Aorta (tissue), 5 donors: ENCODE data around the gene XPNPEP3. TPM values are rescaled to one million over a fixed set of nuclear protein-coding genes. Genes with fewer than 3 reads are reported as not detected.
"Not testable (repeated sequence)": the region's sequence is repeated elsewhere in the genome, so short reads cannot be mapped to it uniquely, and the experiment has no call there.

ENCODE experiments used
- ATAC-seq: fragments of 200-7000 bp; cut with Tn5 transposase; one replicate; pipeline ENCODE4 v1.9.1; 2022; ENCODE audit warnings: moderate library complexity; ENCODE audit not compliant: low FRiP score
- DNase-seq, 2 donors: peaks; one replicate each; pipeline ENCODE4 v3.0.0-alpha.2; 2020
- H3K27ac ChIP-seq, 2 donors: one replicate each; pipeline ENCODE4 v1.5.1; 2013; ENCODE audit warnings: low read length in 2 of 2, mild to moderate bottlenecking in 2 of 2, moderate library complexity in 2 of 2, control low read depth in 1 of 2, inconsistent platforms in 1 of 2, low read depth in 1 of 2
- H3K27me3 ChIP-seq, 2 donors: one replicate each; pipeline ENCODE4 v1.6.1; 2013; ENCODE audit warnings: control low read depth in 1 of 2, low read length in 1 of 2, mild to moderate bottlenecking in 1 of 2, moderate library complexity in 1 of 2; ENCODE audit not compliant: insufficient read depth in 2 of 2, control insufficient read depth in 1 of 2
- H3K36me3 ChIP-seq, 2 donors: one replicate each; pipeline ENCODE4 v1.6.1; 2013; ENCODE audit warnings: control low read depth in 1 of 2, low read length in 1 of 2, mild to moderate bottlenecking in 1 of 2; ENCODE audit not compliant: insufficient read depth in 2 of 2, control insufficient read depth in 1 of 2
- H3K4me1 ChIP-seq, 2 donors: one replicate each; pipeline ENCODE4 v1.6.1; 2013; ENCODE audit warnings: low read length in 2 of 2, control low read depth in 1 of 2, mild to moderate bottlenecking in 1 of 2, moderate library complexity in 1 of 2; ENCODE audit not compliant: insufficient read depth in 2 of 2, control insufficient read depth in 1 of 2
- H3K4me3 ChIP-seq, 2 donors: one replicate each; pipeline ENCODE4 v1.5.1; 2013; ENCODE audit warnings: low read length in 2 of 2, control low read depth in 1 of 2, mild to moderate bottlenecking in 1 of 2
- H3K9me3 ChIP-seq: one replicate; pipeline ENCODE4 v1.6.1; 2013; ENCODE audit warnings: mild to moderate bottlenecking, low read length; ENCODE audit not compliant: control insufficient read depth
- WGBS, 2 donors: extraction: QIAGEN DNeasy Blood & Tissue Kit; methylation state at CpG; one replicate each; pipeline ENCODE4 v1.1.7; 2013; 5-methylcytosine and 5-hydroxymethylcytosine counted together
- intact Hi-C, 2 donors: fragments of 100-400 bp; cut with DNase I; formaldehyde crosslinking; loops; one replicate each; pipeline versions ENCODE4 v1.14.2 to v1.15.0; 2022
- polyA plus RNA-seq, 2 donors: library from polyadenylated mRNA; stranded (reverse); fragments of 200-250 nt; gene quantifications; one replicate each; pipeline ENCODE4 v1.2.3, GENCODE V29; 2013
- total RNA-seq, 2 donors: library from RNA; stranded (reverse); fragmentation: NEBNext Ultra II Directional; extraction: Animal tissue kit (Norgen Biotek cat#: 25700); gene quantifications; one replicate each; pipeline ENCODE4 v1.2.1, GENCODE V29; 2021
- donor health status: healthy with polysubstance abuse.
- donor health status: Bipolar disorder and iron deficiency.
- donor health status: DM: no; HTN: no; CAD: no.
- donor health status: DM: no; HTN: no; CAD: no.
- donor health status: DM: yes; HTN: yes; CAD: no.

XPNPEP3 gene
- total and polyA plus RNA-seq, 4 donors, result 0.38 to 14.9 (median 7.1) TPM

DNA sequence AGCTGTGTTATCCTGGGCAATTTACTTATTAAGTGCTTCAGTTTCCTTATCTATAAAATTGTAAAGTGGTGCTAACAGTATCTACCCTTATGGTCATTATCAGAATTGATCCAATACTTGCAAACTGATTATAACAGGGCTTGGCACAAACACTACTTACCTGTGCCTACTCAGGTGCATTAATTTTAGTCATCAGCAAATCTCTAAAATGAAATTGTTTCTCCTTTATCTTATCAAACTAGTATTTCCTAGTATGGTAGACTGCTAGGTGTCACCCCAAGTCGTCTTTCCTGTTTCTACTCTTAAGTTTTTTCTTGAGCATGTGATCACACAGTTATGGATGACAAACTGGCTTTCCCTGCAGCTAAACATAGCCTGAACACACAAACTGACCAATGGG is 33.5 kb upstream of the XPNPEP3 start:
- ATAC-seq (no peak), DNase-seq (no peak)
- 51 to 64% methylated on average over 1 of the region's 1 CpG for WGBS, 2 donors
- no peak overlapping the region for H3K27ac ChIP-seq
- no peaks in the 10 kb centered on the region for H3K36me3 ChIP-seq
- H3K9me3 ChIP-seq, result no peaks in the 10 kb centered on the region
- H3K4me1 ChIP-seq, result no peaks in the 10 kb centered on the region
- H3K27me3 ChIP-seq, result no peaks in the 10 kb centered on the region
- intact Hi-C loops, result no loop called here
- H3K4me3 ChIP-seq, result no peak overlapping the region

DNA sequence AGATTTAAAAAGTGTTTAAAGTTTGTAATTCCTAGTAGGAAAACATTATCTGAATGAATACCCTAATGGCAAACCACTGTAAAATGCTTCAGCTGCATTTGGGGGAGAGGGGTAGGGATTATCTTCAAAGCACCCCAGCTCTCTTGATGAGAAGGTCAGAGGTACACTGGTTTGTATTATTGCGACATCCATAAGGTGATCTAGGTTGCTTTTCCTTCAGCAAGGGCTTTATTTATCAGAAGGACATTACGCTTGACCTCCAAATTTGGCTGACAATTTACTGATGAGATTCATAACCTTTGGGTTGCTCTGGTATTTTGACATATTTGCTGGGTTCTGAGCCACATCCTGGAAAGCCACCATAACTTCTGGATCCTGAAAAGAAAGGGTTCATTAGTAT is 30.7 kb upstream of the XPNPEP3 start:
- H3K4me3 ChIP-seq, H3K4me1 ChIP-seq, H3K27me3 ChIP-seq, H3K9me3 ChIP-seq, intact Hi-C loops, H3K36me3 ChIP-seq, ATAC-seq, DNase-seq, H3K27ac ChIP-seq: not testable (repeated sequence)
- WGBS, 2 donors, result 96 to 100% methylated on average over 2 of the region's 2 CpGs

DNA sequence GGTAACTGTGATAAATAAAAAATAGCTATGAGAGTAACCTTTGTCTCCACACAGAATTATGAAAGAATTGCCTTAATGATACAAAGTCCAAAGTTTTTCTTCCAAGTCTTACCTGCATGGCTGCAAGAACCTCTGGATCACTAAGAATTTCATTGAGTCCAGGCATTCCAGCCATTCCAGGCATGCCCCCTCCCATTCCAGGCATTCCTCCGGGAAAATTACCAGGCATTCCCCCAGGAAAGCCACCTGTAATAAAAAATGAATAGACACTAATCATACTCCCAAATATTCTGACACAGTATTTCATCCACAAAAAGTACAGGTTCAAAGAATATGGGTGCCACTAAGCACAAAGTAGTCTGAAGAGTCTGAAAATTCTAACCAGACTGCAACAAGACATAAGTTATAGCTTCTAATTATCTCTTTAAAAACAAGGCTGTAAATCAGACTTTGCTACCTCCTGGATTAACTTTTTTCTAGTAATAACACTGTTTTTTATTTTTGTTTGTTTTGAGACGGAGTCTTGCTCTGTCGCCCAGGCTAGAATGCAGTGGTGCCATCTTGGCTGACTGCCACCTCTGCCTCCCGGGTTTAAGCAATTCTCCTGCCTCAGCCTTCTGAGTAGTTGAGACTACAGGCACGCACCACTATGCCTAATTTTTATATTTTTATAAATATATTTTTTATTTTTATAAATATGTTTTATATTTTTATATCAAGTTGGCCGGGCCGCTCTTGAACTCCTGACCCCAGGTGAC is 29.8 kb upstream of the XPNPEP3 start:
- no peaks in the 10 kb centered on the region for H3K4me1 ChIP-seq
- 55 to 63% methylated on average over 7 of the region's 7 CpGs for WGBS, 2 donors
- DNase-seq (no peak), ATAC-seq (no peak)
- H3K27ac ChIP-seq, result no peak overlapping the region
- H3K4me3 ChIP-seq, result no peak overlapping the region
- no peaks in the 10 kb centered on the region for H3K9me3 ChIP-seq
- intact Hi-C loops, result no loop called here
- peaks cover 0 to 2% of the 10 kb centered on the region in 2 donors for H3K36me3 ChIP-seq
- H3K27me3 ChIP-seq, result no peaks in the 10 kb centered on the region

DNA sequence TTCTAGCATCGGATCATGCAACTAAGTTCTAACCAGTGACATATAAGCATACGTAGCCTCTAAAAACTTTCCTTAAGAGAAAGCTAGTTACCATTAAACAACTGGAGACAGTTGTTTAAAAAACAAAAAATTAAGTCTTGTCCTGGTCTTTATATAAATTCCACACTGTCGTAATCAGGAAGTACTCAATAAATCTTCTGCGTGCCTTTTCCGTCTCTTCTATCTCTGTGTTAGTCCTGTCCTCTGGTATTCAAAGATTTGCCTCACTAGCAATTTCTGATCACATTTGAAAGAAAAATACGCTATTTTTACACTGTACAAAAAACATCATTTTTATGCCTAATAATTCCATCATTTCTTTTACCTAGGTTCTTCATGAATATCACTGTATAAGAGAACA is 27.8 kb upstream of the XPNPEP3 start:
- no peak for ATAC-seq
- peaks cover 2 to 3% of the 10 kb centered on the region in 2 donors for H3K36me3 ChIP-seq

DNA sequence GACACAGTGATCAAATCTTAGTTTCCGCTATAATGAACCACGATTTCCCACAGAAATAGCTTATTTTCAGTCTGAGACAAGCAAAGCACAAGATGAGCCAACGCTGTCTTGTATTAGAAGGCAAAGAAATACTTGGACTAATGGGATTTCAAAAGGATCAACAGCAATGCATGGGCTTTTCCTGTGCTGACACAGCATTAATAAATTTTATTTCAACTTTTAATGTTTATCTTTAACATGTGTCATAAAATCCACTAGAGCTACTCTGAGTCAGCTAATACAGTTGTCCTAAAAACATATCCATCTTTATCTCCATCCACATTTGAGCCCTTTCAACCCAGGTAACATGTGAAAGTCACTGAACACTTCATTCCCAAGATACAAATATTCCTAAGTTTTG is 22.3 kb upstream of the XPNPEP3 start:
- WGBS, 2 donors, result 95 to 96% methylated on average over 3 of the region's 3 CpGs

More for the DNA sequence above, 27.8 kb upstream of the XPNPEP3 start:
- H3K4me1 ChIP-seq, result no peaks in the 10 kb centered on the region
- no peaks in the 10 kb centered on the region for H3K9me3 ChIP-seq
- H3K27me3 ChIP-seq, result no peaks in the 10 kb centered on the region
- DNase-seq, result no peak
- 90% methylated on average over 6 of the region's 6 CpGs for WGBS, 2 donors
- H3K27ac ChIP-seq, result no peak overlapping the region
- intact Hi-C loops, result no loop called here
- H3K4me3 ChIP-seq, result no peak overlapping the region

GRCh38 chr22:40838486-40838885 is 18.5 kb upstream of the XPNPEP3 start:
- WGBS, 2 donors, result 85 to 87% methylated on average over 3 of the region's 3 CpGs
- intact Hi-C loops, result no loop called here
- no peak for ATAC-seq

More for the DNA sequence above, 22.3 kb upstream of the XPNPEP3 start:
- no peak overlapping the region for H3K27ac ChIP-seq
- H3K4me3 ChIP-seq, result no peak overlapping the region
- H3K4me1 ChIP-seq, result peaks cover 0 to 3% of the 10 kb centered on the region in 2 donors
- H3K27me3 ChIP-seq, result no peaks in the 10 kb centered on the region
- H3K9me3 ChIP-seq, result no peaks in the 10 kb centered on the region
- intact Hi-C loops, result no loop called here
- ATAC-seq, result no peak
- H3K36me3 ChIP-seq, result peaks cover 4 to 6% of the 10 kb centered on the region in 2 donors
- no peak for DNase-seq

GRCh38 chr22:40844951-40845350 is 12.0 kb upstream of the XPNPEP3 start:
- 92 to 94% methylated on average over 3 of the region's 3 CpGs for WGBS, 2 donors
- ATAC-seq (no peak), DNase-seq (no peak)
- intact Hi-C loops, result no loop called here
- peaks cover 2 to 3% of the 10 kb centered on the region in 2 donors for H3K36me3 ChIP-seq
- no peaks in the 10 kb centered on the region for H3K4me1 ChIP-seq
- H3K4me3 ChIP-seq, result no peak overlapping the region
- no peak overlapping the region for H3K27ac ChIP-seq
- H3K9me3 ChIP-seq, result no peaks in the 10 kb centered on the region
- H3K27me3 ChIP-seq, result no peaks in the 10 kb centered on the region

More at GRCh38 chr22:40838486-40838885, 18.5 kb upstream of the XPNPEP3 start:
- Histone ChIP-seq H3K4me1 (peaks cover 0 to 3% of the 10 kb centered on the region in 2 donors), H3K4me3 (no peak overlapping the region), H3K27ac (no peak overlapping the region), H3K9me3 (no peaks in the 10 kb centered on the region), H3K27me3 (no peaks in the 10 kb centered on the region), H3K36me3 (peaks cover 2 to 9% of the 10 kb centered on the region in 2 donors)
- no peak for DNase-seq

DNA sequence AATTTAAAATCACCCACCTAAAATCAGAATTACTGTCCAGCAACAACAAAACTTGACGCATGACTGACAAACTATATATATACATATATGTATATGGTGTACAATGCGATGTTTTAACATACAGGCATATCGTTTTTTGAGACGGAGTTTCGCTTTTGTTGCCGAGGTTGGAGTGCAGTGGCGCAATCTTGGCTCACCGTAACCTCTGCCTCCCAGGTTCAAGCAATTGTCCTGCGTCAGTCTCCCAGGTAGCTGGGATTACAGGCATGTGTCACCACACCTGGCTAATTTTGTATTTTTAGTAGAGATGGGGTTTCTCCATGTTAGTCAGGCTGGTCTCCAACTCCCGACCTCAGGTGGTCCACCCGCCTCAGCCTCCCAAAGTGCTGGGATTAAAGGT is 11.1 kb upstream of the XPNPEP3 start:
- DNase-seq, intact Hi-C loops, H3K4me1 ChIP-seq, H3K27me3 ChIP-seq, H3K27ac ChIP-seq, H3K36me3 ChIP-seq, ATAC-seq, H3K4me3 ChIP-seq, H3K9me3 ChIP-seq: not testable (repeated sequence)
- WGBS, 2 donors, result 92 to 94% methylated on average over 11 of the region's 11 CpGs

GRCh38 chr22:40853333-40853732 is 3.6 kb upstream of the XPNPEP3 start:
- intact Hi-C loops, result no loop called here
- no peak overlapping the region for H3K27ac ChIP-seq
- H3K36me3 ChIP-seq, result no peaks in the 10 kb centered on the region
- no peak for DNase-seq
- no peak for ATAC-seq
- H3K4me1 ChIP-seq, result peaks cover 0 to 2% of the 10 kb centered on the region in 2 donors
- peak overlapping the region in 1 of 2 donors; percentile 6 for H3K4me3 ChIP-seq
- no peaks in the 10 kb centered on the region for H3K9me3 ChIP-seq
- WGBS, 2 donors, result 20 to 25% methylated on average over 1 of the region's 1 CpG
- no peaks in the 10 kb centered on the region for H3K27me3 ChIP-seq
